Heart left ventricle (tissue), 16 donors: ENCODE results near the gene CDC16. TPM values are rescaled to one million over a fixed set of nuclear protein-coding genes. Genes with fewer than 3 reads are reported as not detected.
A peak's percentile ranks its signal among the peaks of the same experiment; 100 is the strongest.

Source experiments
- ATAC-seq, 4 donors: fragments of 200-7000 bp; cut with Tn5 transposase; one replicate each; pipeline ENCODE4 v1.9.1; 2020 to 2022; ENCODE audit warnings: moderate library complexity in 4 of 4, mild to moderate bottlenecking in 3 of 4, moderate number of reproducible peaks in 1 of 4
- DNase-seq, 5 donors: peaks; one replicate each; pipeline ENCODE4 v3.0.0-alpha.2; 2020
- H3K27ac ChIP-seq, 12 donors: fragments of 200-600 bp; sonication (generic) in 4 of 12; one replicate each; pipeline versions ENCODE4 v1.5.0 to v1.8.0; 2016 to 2022; ENCODE audit warnings: mild to moderate bottlenecking in 2 of 12
- H3K27me3 ChIP-seq, 9 donors: fragments of 200-600 bp; sonication (generic) in 2 of 9; one replicate each; pipeline versions ENCODE4 v1.5.1 to v1.8.0; 2016 to 2022; ENCODE audit warnings: mild to moderate bottlenecking in 3 of 9
- H3K36me3 ChIP-seq, 9 donors: fragments of 200-600 bp; sonication (generic) in 2 of 9; one replicate each; pipeline versions ENCODE4 v1.5.0 to v1.8.0; 2018 to 2022; ENCODE audit warnings: mild to moderate bottlenecking in 2 of 9
- H3K4me1 ChIP-seq, 12 donors: fragments of 200-600 bp; sonication (generic) in 4 of 12; one replicate each; pipeline versions ENCODE4 v1.5.0 to v1.8.0; 2016 to 2022; ENCODE audit warnings: mild to moderate bottlenecking in 3 of 12
- H3K4me3 ChIP-seq, 12 donors: fragments of 200-600 bp; sonication (generic) in 4 of 12; one replicate each; pipeline versions ENCODE4 v1.5.0 to v1.8.0; 2017 to 2022; ENCODE audit warnings: mild to moderate bottlenecking in 9 of 12, moderate library complexity in 4 of 12
- H3K9me3 ChIP-seq, 12 donors: fragments of 200-600 bp; sonication (generic) in 4 of 12; one replicate each; pipeline versions ENCODE4 v1.5.0 to v1.8.0; 2016 to 2022; ENCODE audit warnings: mild to moderate bottlenecking in 1 of 12
- CTCF ChIP-seq, 12 donors: fragments of 200-600 bp; sonication (generic) in 4 of 12; IDR thresholded peaks; one replicate each; pipeline versions ENCODE4 v1.5.0 to v1.8.0; 2018 to 2022; ENCODE audit warnings: antibody characterized with exemption in 12 of 12, mild to moderate bottlenecking in 5 of 12
- POLR2A ChIP-seq, 2 donors: fragments of 450-650 bp; IDR thresholded peaks; one replicate each; pipeline ENCODE4 v1.6.1; 2017; ENCODE audit warnings: antibody characterized with exemption in 2 of 2, mild to moderate bottlenecking in 2 of 2, moderate library complexity in 2 of 2
- WGBS, 4 donors: extraction: QIAGEN DNeasy Blood & Tissue Kit in 2 of 4; methylation state at CpG; one replicate each; pipeline versions ENCODE4 v1.1.5 to v1.1.7; 2013 to 2018; 5-methylcytosine and 5-hydroxymethylcytosine counted together
- intact Hi-C, 10 donors: fragments of 100-400 bp; cut with DNase I; formaldehyde crosslinking; loops; one replicate each; pipeline versions ENCODE4 v1.11.1 to v1.14.2; 2022
- polyA plus RNA-seq, 2 donors: library from polyadenylated mRNA; stranded (reverse); fragments of 200-250 nt; gene quantifications; one replicate each; pipeline ENCODE4 v1.2.3, GENCODE V29; 2013
- total RNA-seq, 9 donors: library from RNA; depleted of rRNA in 2 of 9; stranded (reverse); fragments of >200 nt in 2 of 9; fragmentation: NEBNext Ultra II Directional in 3 of 9; extraction: Animal tissue kit (Norgen Biotek cat#: 25700) in 3 of 9; gene quantifications; one replicate each; pipeline versions ENCODE4 v1.1.0 to v1.2.4, GENCODE V29; 2016 to 2023
- donor health status: ischemic (EF 13 %, LVEDD 7.1; RV severe dilation, severe dysfunction).
- donor health status: healthy with polysubstance abuse.
- donor health status: DM: no; HTN: yes; CAD: no.
- donor health status: DM: no; HTN: no; CAD: no.
- donor health status: ischemic (EF 25% LVEDD 6.9; RV normal size, moderate dysfunction).
- donor health status: ischemic (EF 25% LVEDD 5.7; RV mildly dilated, moderate dysfunction).
- donor health status: healthy.
- donor health status: DM: yes; HTN: yes; CAD: no.
- donor health status: ischemic (EF 35%, LVEDD 5.7; RV mildly dilated, moderate dysfunction).
- donor health status: nonischemic (EF 11% LVEDD 7.7; RV severe dilation, severe dysfunction).
- donor health status: DM: yes; HTN: yes; CAD: no.
- donor health status: PGD.
- donor health status: ischemic (EF 29% LVEDD 5.4; RV normal size, mild dysfunction).
- donor health status: nonischemic (EF 23%, LVEDD 6.1; RV moderate dilation, normal function).

CDC16 gene
- total and polyA plus RNA-seq, 11 donors = 20.0 to 41.7 (median 32.4) TPM

- 33 to 46% (median 36%) methylated on average over 9 of the region's 9 CpGs for WGBS, 4 donors
- peaks cover 0 to 26% (median 3%) of the 10 kb centered on the region in 12 donors for H3K4me1 ChIP-seq
- peak overlapping the region in 2 of 12 donors; percentile 17 to 48 for H3K27ac ChIP-seq
- peaks cover 0 to 6% (median 0%) of the 10 kb centered on the region in 9 donors for H3K27me3 ChIP-seq
- no peak for TF ChIP-seq POLR2A (IDR thresholded peaks at IDR 0.05)
- no peak for TF ChIP-seq CTCF (IDR thresholded peaks at IDR 0.05)
- no peaks in the 10 kb centered on the region for H3K36me3 ChIP-seq
- intact Hi-C loops = loop anchor here in 1 of 10 donors (5.0 kb wide), 1 partner anchor 410 kb away; no protein-coding TSS in a partner anchor
- no peak overlapping the region for H3K4me3 ChIP-seq
- H3K9me3 ChIP-seq = no peaks in the 10 kb centered on the region
- ATAC-seq (peak in 3 of 4 donors; percentile 49 to 68 (median 55)), DNase-seq (peak in 2 of 5 donors; percentile 36 to 55)
Observed at GRCh38 chr13:114222461-114222968, 12.2 kb upstream of the CDC16 start.

GRCh38 chr13:114224201-114224600 is 10.5 kb upstream of the CDC16 start:
- ATAC-seq = no peak
- Histone ChIP-seq H3K9me3 (no peaks in the 10 kb centered on the region), H3K27ac (no peak overlapping the region), H3K27me3 (peaks cover 0 to 19% (median 2%) of the 10 kb centered on the region in 9 donors), H3K4me1 (peaks cover 0 to 28% (median 3%) of the 10 kb centered on the region in 12 donors), H3K36me3 (no peaks in the 10 kb centered on the region), H3K4me3 (no peak overlapping the region)
- no peak for TF ChIP-seq CTCF (IDR thresholded peaks at IDR 0.05)
- TF ChIP-seq POLR2A (IDR thresholded peaks at IDR 0.05) = no peak
- DNase-seq = no peak
- intact Hi-C loops = loop anchor here in 1 of 10 donors (5.0 kb wide), 1 partner anchor 412 kb away; no protein-coding TSS in a partner anchor
- 92 to 95% (median 93%) methylated on average over 13 of the region's 13 CpGs for WGBS, 4 donors

- peaks cover 0 to 33% (median 8%) of the 10 kb centered on the region in 9 donors for H3K27me3 ChIP-seq
- 80 to 83% (median 82%) methylated on average over 7 to 8 of the region's 8 CpGs for WGBS, 4 donors
- ATAC-seq = no peak
- no peak overlapping the region for H3K27ac ChIP-seq
- H3K4me3 ChIP-seq = no peak overlapping the region
- intact Hi-C loops = loop anchor here in 9 of 10 donors (1.0 to 5.0 kb wide), 3 partner anchors 274 to 408 kb away; no protein-coding TSS in a partner anchor
- no peak for DNase-seq
- TF ChIP-seq POLR2A (IDR thresholded peaks at IDR 0.05) (no peak), CTCF (IDR thresholded peaks at IDR 0.05) (no peak)
- H3K36me3 ChIP-seq = no peaks in the 10 kb centered on the region
- H3K4me1 ChIP-seq = peaks cover 0 to 37% (median 3%) of the 10 kb centered on the region in 12 donors
- no peaks in the 10 kb centered on the region for H3K9me3 ChIP-seq
Observed at GRCh38 chr13:114225610-114226009, 9.1 kb upstream of the CDC16 start.

- no peaks in the 10 kb centered on the region for H3K36me3 ChIP-seq
- 84 to 92% (median 89%) methylated on average over 11 of the region's 11 CpGs for WGBS, 4 donors
- no peak for DNase-seq
- intact Hi-C loops = loop anchor here in 9 of 10 donors (1.0 to 5.0 kb wide), 3 partner anchors 275 to 409 kb away; no protein-coding TSS in a partner anchor
- peaks cover 0 to 37% (median 3%) of the 10 kb centered on the region in 12 donors for H3K4me1 ChIP-seq
- H3K4me3 ChIP-seq = no peak overlapping the region
- ATAC-seq = no peak
- H3K27me3 ChIP-seq = peaks cover 0 to 36% (median 9%) of the 10 kb centered on the region in 9 donors
- no peak overlapping the region for H3K27ac ChIP-seq
- H3K9me3 ChIP-seq = no peaks in the 10 kb centered on the region
- no peak for TF ChIP-seq CTCF (IDR thresholded peaks at IDR 0.05)
- no peak for TF ChIP-seq POLR2A (IDR thresholded peaks at IDR 0.05)
Observed at GRCh38 chr13:114226088-114226487, 8.6 kb upstream of the CDC16 start.
